HL-60 (cell line): ENCODE results near the gene ANKRD39.

Experiments used
- DNase-seq, 2 experiments: peaks; one replicate each; pipeline ENCODE4 v3.0.0-alpha.2; 2010 to 2020; ENCODE audit warnings: low read depth in 1 of 2, low spot score in 1 of 2
- H3K27ac ChIP-seq: fragments of 250-450 bp; sonication (Bioruptor Pico); replicated peaks from 2 replicates; pipeline ENCODE4 v1.5.1; 2020; ENCODE audit warnings: mild to moderate bottlenecking, moderate library complexity
- H3K27me3 ChIP-seq: fragments of 250-450 bp; sonication (Bioruptor Pico); 2 replicates; pipeline ENCODE4 v1.5.1; 2021; ENCODE audit warnings: mild to moderate bottlenecking, moderate library complexity; ENCODE audit not compliant: insufficient read depth, poor library complexity, severe bottlenecking
- H3K4me3 ChIP-seq: replicated peaks from 2 replicates; pipeline ENCODE4 v1.5.1; 2011; ENCODE audit warnings: mild to moderate bottlenecking, control low read depth, low read length; ENCODE audit not compliant: insufficient read depth
- CTCF ChIP-seq: IDR thresholded peaks from one replicate; pipeline ENCODE4 v1.5.1; 2011; ENCODE audit warnings: low read length, control low read depth, inconsistent platforms; ENCODE audit not compliant: insufficient read depth
- GABPA ChIP-seq: IDR thresholded peaks from 2 replicates; pipeline ENCODE4 v1.6.1; 2012; ENCODE audit warnings: low read depth
- POLR2AphosphoS5 ChIP-seq: IDR thresholded peaks from 2 replicates; pipeline ENCODE4 v1.6.1; 2012; ENCODE audit warnings: low read depth
- REST ChIP-seq: IDR thresholded peaks from 2 replicates; pipeline ENCODE4 v1.6.1; 2012; ENCODE audit warnings: low read depth; ENCODE audit not compliant: insufficient replicate concordance
- SPI1 ChIP-seq: IDR thresholded peaks from 2 replicates; pipeline ENCODE4 v1.6.1; 2012; ENCODE audit warnings: low read depth, mild to moderate bottlenecking, borderline replicate concordance

Gene ANKRD39

GRCh38 chr2:96876269-96877041 lies 18.6 kb upstream of the ANKRD39 start:
- no peak overlapping the region for H3K27ac ChIP-seq
- peaks cover 11% of the 10 kb centered on the region for H3K27me3 ChIP-seq

GRCh38 chr2:96875498-96876268 lies 17.9 kb upstream of the ANKRD39 start:
- DNase-seq, result no peak

More at GRCh38 chr2:96876269-96877041, 18.6 kb upstream of the ANKRD39 start:
- TF ChIP-seq POLR2AphosphoS5 (no peak), REST (no peak), SPI1 (no peak), GABPA (no peak), CTCF (no peak)
- no peak for DNase-seq
- H3K4me3 ChIP-seq, result no peak overlapping the region

More at GRCh38 chr2:96875498-96876268, 17.9 kb upstream of the ANKRD39 start:
- Histone ChIP-seq H3K27ac (no peak overlapping the region), H3K27me3 (peaks cover 19% of the 10 kb centered on the region), H3K4me3 (no peak overlapping the region)
- TF ChIP-seq SPI1, result no peak
- no peak for TF ChIP-seq GABPA
- TF ChIP-seq CTCF, result no peak
- no peak for TF ChIP-seq REST
- TF ChIP-seq POLR2AphosphoS5, result no peak
